MM.1S (cell line): ENCODE data around the gene MYO9B.

Experiments used
- DNase-seq: peaks from one replicate; pipeline ENCODE4 v3.0.0-alpha.2; 2015
- H2AFZ ChIP-seq: fragments of 300-600 bp; sonication (generic); 2 replicates; pipeline ENCODE4 v1.6.0; 2016; ENCODE audit warnings: antibody characterized with exemption, low read length
- H3F3A ChIP-seq: fragments of 300-600 bp; sonication (generic); 2 replicates; pipeline ENCODE4 v1.6.1; 2016; ENCODE audit warnings: mild to moderate bottlenecking, antibody characterized with exemption, low read length, moderate library complexity, mixed read lengths; ENCODE audit not compliant: insufficient read depth
- H3K27ac ChIP-seq: fragments of 300-600 bp; sonication (generic); 2 replicates; pipeline ENCODE4 v1.5.1; 2016; ENCODE audit warnings: mild to moderate bottlenecking, low read length
- H3K27me3 ChIP-seq: fragments of 300-600 bp; sonication (generic); replicated peaks from 2 replicates; pipeline ENCODE4 v1.6.0; 2016; ENCODE audit warnings: low read length; ENCODE audit not compliant: insufficient read depth
- H3K36me3 ChIP-seq: fragments of 300-600 bp; sonication (generic); replicated peaks from 2 replicates; pipeline ENCODE4 v1.6.1; 2016; ENCODE audit warnings: mild to moderate bottlenecking, low read length, mixed read lengths; ENCODE audit not compliant: insufficient read depth
- H3K4me1 ChIP-seq: fragments of 300-600 bp; sonication (generic); 2 replicates; pipeline ENCODE4 v1.6.1; 2016; ENCODE audit warnings: low read length, mixed read lengths
- H3K4me2 ChIP-seq: fragments of 300-600 bp; sonication (generic); 2 replicates; pipeline ENCODE4 v1.6.0; 2016; ENCODE audit warnings: low read depth, low read length
- H3K4me3 ChIP-seq: fragments of 300-600 bp; sonication (generic); 2 replicates; pipeline ENCODE4 v1.5.1; 2016; ENCODE audit warnings: low read length, mixed read lengths
- H3K79me2 ChIP-seq: fragments of 300-600 bp; sonication (generic); 2 replicates; pipeline ENCODE4 v1.6.1; 2016; ENCODE audit warnings: mixed run types, low read length, mixed read lengths
- H3K9ac ChIP-seq: fragments of 300-600 bp; sonication (generic); 2 replicates; pipeline ENCODE4 v1.6.1; 2016; ENCODE audit warnings: low read length, mixed read lengths
- H3K9me2 ChIP-seq: fragments of 300-600 bp; sonication (generic); replicated peaks from 2 replicates; pipeline ENCODE4 v1.6.1; 2016; ENCODE audit warnings: mild to moderate bottlenecking, low read length, mixed read lengths; ENCODE audit not compliant: insufficient read depth
- H3K9me3 ChIP-seq: fragments of 300-600 bp; sonication (generic); replicated peaks from 2 replicates; pipeline ENCODE4 v1.6.1; 2016; ENCODE audit warnings: mild to moderate bottlenecking, low read length, mixed read lengths; ENCODE audit not compliant: insufficient read depth
- H4K20me1 ChIP-seq: fragments of 300-600 bp; sonication (generic); 2 replicates; pipeline ENCODE4 v1.6.1; 2016; ENCODE audit warnings: mild to moderate bottlenecking, low read length, moderate library complexity, mixed read lengths; ENCODE audit not compliant: insufficient read depth
- EZH2 ChIP-seq: fragments of 300-600 bp; sonication (generic); optimal IDR thresholded peaks from 2 replicates; pipeline ENCODE3; 2017; ENCODE audit warnings: low read depth, mild to moderate bottlenecking, antibody characterized with exemption, low read length, mixed read lengths
- EZH2phosphoT487 ChIP-seq: fragments of 300-600 bp; sonication (generic); IDR thresholded peaks from 2 replicates; pipeline ENCODE4 v1.6.1; 2018; ENCODE audit warnings: antibody characterized with exemption, low read length
- TF ChIP-seq, protein P1 (sequence below): fragments of 300-600 bp; sonication (generic); IDR thresholded peaks from 2 replicates; pipeline ENCODE4 v1.5.1; 2016; ENCODE audit warnings: antibody characterized with exemption, low read length, mixed read lengths

MYO9B gene

DNA sequence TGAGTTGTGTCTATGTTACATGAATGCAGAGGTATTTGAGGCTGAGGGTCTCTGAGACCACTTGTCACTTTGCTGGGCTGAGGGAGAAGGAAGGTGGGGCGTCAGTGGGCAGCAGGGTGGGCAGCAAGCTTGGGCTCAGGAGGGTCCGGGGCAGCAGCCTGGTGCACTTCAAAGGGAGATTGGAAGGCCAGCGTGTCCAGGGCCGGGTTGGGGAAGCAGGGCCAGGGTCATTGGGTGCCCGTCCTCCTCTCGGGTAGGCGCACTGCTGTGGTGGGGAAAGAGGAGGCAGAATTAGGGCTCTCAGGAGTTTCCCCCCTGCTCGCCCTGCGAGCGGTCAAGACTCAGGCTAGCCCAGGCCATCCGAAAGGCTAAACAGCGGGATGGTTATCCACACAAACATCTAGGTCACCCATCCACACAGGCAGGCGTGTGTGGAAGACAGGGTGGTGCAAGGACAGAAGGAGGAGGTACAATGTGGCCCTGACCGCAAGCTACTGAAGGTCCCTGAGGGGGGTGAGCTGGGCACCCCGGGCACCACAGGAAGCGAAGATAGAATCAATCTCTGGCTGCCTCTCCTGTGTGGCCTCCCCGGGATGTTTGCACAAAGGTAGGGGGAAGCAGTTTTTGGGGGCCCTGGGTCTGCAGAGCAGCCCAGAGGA is 37.7 kb downstream of the MYO9B start:
- no peaks in the 10 kb centered on the region for H3K36me3 ChIP-seq
- H4K20me1 ChIP-seq, result no peaks in the 10 kb centered on the region
- no peak for DNase-seq
- no peaks in the 10 kb centered on the region for H3K27me3 ChIP-seq
- no peaks in the 10 kb centered on the region for H3F3A ChIP-seq
- no peak overlapping the region for H3K4me3 ChIP-seq
- no peaks in the 10 kb centered on the region for H3K9me3 ChIP-seq
- H3K79me2 ChIP-seq, result no peaks in the 10 kb centered on the region
- no peak overlapping the region for H3K4me2 ChIP-seq
- no peaks in the 10 kb centered on the region for H3K9me2 ChIP-seq
- H3K4me1 ChIP-seq, result no peaks in the 10 kb centered on the region
- TF ChIP-seq EZH2, result no peak
- TF ChIP-seq EZH2phosphoT487, result no peak
- TF ChIP-seq, protein P1, sequence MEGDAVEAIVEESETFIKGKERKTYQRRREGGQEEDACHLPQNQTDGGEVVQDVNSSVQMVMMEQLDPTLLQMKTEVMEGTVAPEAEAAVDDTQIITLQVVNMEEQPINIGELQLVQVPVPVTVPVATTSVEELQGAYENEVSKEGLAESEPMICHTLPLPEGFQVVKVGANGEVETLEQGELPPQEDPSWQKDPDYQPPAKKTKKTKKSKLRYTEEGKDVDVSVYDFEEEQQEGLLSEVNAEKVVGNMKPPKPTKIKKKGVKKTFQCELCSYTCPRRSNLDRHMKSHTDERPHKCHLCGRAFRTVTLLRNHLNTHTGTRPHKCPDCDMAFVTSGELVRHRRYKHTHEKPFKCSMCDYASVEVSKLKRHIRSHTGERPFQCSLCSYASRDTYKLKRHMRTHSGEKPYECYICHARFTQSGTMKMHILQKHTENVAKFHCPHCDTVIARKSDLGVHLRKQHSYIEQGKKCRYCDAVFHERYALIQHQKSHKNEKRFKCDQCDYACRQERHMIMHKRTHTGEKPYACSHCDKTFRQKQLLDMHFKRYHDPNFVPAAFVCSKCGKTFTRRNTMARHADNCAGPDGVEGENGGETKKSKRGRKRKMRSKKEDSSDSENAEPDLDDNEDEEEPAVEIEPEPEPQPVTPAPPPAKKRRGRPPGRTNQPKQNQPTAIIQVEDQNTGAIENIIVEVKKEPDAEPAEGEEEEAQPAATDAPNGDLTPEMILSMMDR, result no peak
- H3K9ac ChIP-seq, result no peak overlapping the region
- H3K27ac ChIP-seq, result no peak overlapping the region
- H2AFZ ChIP-seq, result no peak overlapping the region

DNA sequence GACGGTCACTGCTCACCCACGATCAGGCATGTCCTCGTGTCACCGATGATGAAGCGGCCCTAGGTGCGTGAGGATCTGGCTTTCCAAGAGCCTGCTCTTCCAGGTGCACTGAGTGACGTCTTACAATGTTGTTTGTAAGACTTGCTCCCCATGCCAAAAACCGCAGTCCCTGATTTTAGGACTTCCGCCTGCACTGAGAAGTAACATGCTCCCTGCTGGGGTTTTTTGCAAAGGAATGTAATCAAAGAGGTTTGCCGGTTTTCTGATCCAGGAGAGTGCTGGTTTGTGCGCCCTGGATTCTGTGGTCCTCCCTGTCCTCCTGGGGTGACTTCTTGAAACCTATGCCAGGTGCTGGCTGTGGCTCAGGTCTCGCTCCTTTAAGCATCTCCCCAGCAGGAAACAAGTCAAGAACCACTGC is 38.8 kb downstream of the MYO9B start:
- Histone ChIP-seq H3K9me3 (no peaks in the 10 kb centered on the region), H3K27me3 (no peaks in the 10 kb centered on the region), H3K4me3 (no peak overlapping the region), H3K36me3 (no peaks in the 10 kb centered on the region), H3F3A (no peaks in the 10 kb centered on the region), H3K9me2 (no peaks in the 10 kb centered on the region), H2AFZ (no peak overlapping the region), H3K79me2 (no peaks in the 10 kb centered on the region), H4K20me1 (no peaks in the 10 kb centered on the region), H3K27ac (no peak overlapping the region), H3K9ac (no peak overlapping the region), H3K4me2 (no peak overlapping the region), H3K4me1 (no peaks in the 10 kb centered on the region)
- TF ChIP-seq, protein P1, result no peak
- TF ChIP-seq EZH2phosphoT487 (no peak), EZH2 (no peak)
- no peak for DNase-seq

DNA sequence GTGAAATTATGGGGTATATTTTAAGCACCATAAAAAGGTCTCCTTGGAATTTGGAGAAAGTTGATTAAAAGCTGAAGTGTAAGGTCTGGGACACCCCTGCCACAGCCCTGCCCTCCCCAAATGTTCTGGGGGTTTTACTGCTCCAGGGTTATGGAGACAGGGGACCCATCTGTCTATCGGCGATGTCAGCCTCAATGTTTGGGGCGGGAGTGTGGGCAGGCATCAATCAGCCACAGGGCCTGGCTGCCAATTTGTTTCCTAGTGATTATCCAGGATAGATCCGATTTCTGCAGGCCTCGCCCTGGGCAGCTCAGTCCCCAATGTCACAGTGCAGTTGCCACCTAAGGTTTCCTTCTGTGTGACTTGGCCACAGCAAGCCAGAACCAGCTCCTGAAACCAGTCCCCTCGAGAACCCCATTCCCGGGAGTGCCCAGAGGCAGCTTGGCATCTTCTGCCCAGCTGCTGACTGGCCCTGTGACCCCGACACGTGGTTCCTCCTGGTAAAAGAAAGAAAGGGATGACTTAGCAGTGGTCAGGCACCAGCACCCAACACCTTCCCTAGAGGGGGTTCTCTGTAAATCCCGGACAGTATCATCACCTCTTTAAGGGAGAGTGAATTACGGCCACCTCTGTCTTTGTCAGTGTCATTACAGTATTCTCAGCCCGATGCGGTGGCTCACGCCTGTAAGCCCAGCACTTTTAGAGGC is 41.6 kb downstream of the MYO9B start:
- Histone ChIP-seq H4K20me1 (no peaks in the 10 kb centered on the region), H3K9ac (no peak overlapping the region), H3K9me3 (no peaks in the 10 kb centered on the region), H3F3A (no peaks in the 10 kb centered on the region), H3K4me3 (no peak overlapping the region), H3K4me2 (no peak overlapping the region), H2AFZ (no peak overlapping the region), H3K9me2 (no peaks in the 10 kb centered on the region), H3K79me2 (no peaks in the 10 kb centered on the region), H3K27me3 (no peaks in the 10 kb centered on the region), H3K4me1 (no peaks in the 10 kb centered on the region), H3K27ac (no peak overlapping the region), H3K36me3 (no peaks in the 10 kb centered on the region)
- DNase-seq, result no peak
- no peak for TF ChIP-seq EZH2phosphoT487
- TF ChIP-seq, protein P1, result no peak
- TF ChIP-seq EZH2, result no peak
